GM20431 (cell line): ENCODE measurements around the gene CDKAL1.
"Not testable (repeated sequence)": the region's sequence is repeated elsewhere in the genome, so short reads cannot be mapped to it uniquely, and the experiment has no call there.

ENCODE experiments used
- in situ Hi-C: fragments of 300-500 bp; cut with MseI, MboI; formaldehyde crosslinking; loops from one replicate; pipeline ENCODE4 v1.15.0; 2020; ENCODE audit warnings: low sequenced_read_pairs; ENCODE audit not compliant: unreplicated experiment

Gene CDKAL1

DNA sequence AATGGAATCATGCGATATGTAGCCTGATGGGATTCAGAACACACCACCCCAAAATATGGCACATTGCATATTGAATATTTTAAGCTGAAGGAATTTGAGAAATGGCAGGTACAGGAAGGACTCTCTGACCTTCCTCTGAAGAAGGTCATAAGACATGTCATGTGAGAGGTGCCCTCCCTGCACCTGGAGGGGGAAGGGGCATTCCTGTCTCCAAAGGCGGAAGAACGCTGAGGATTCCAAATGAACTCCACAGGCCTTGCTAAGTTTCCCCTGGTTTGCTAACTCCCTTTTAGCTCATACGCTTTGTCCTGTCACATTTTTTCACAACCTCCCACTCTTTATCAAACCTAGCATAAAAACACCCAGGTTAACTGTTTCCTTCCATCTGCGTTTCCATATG lies 347.8 kb downstream of the CDKAL1 start:
- in situ Hi-C loops, result loop anchor here (25.0 kb wide), 1 partner anchor 705 kb away; the partner anchor contains the start of gene SOX4

DNA sequence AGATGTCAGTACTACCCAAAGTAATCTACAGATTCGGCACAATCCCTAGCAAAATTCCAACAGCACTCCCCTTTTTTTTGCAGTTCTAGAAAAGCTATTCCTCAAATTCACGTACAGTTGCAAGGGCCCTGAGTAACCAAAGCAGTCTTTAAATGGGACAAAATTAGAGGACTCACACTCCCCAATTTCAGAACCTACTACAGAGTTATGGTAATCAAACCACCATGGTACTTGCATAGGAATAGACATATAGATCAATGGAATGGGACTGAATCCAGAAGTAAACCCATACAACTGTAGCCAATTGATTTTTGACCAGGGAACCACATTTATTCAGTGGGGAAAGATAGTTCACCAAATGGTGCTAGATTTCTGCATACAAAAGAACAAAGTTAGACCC lies 350.8 kb downstream of the CDKAL1 start:
- in situ Hi-C loops, result loop anchor here (25.0 kb wide), 1 partner anchor 702 kb away; the partner anchor contains the start of gene SOX4

DNA sequence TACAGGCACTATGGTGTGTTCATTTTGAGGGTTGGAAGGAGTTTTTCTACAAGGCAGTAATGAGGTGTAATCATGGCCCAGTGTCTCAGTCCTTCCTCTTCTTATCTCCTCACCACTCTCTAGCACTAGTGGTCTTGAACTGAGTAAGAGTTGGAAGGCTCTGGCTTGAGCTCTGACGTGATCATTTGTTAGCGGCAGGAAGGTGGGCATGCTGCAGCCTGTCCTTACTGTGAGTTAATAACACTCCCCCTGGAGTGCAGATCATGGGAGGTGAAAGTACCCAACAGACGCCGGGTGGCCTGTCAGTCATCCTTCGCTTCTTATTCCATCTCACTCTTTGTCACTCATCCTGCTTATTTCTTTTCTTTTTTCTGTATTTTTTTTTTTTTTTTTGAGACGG lies 356.9 kb downstream of the CDKAL1 start:
- in situ Hi-C loops, result loop anchor here (25.0 kb wide), 1 partner anchor 696 kb away; the partner anchor contains the start of gene SOX4

DNA sequence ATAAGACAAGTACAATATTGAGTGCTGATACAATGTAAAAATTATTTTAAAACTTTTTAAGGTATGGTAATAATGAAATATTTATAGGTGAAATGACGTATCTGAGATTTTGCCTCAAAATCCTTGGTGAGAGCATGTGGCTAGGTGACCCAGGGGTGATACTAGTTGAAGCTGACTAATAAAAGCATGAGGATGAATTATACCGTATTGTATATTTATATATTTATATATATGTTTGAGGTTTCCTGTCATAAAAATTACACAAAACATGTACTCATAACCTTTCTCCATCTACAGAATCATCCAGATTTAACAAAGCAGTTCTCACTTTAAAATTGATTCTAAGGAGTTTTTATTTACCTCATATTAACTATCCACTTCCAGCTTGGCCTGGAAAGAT lies 358.1 kb downstream of the CDKAL1 start:
- in situ Hi-C loops, result loop anchor here (25.0 kb wide), 1 partner anchor 695 kb away; the partner anchor contains the start of gene SOX4

DNA sequence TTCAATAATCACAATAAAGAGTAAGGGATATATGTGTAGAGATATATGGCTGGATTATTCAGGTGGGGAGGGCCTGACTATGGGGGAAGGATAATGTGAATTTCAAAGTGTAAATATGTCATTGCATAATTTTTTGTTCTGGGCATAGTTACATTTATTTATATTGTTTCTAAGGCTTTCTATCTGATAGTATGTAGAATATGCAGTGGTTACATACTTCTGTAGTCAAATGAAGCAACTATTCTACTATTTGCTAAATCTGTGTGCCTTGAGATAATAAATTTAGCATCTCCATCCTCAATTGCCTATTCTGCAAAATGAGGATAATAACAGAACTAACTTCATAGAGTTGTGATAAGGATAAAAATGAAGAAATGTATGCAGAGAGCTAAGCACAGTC lies 359.2 kb downstream of the CDKAL1 start:
- in situ Hi-C loops, result loop anchor here (25.0 kb wide), 1 partner anchor 694 kb away; the partner anchor contains the start of gene SOX4

DNA sequence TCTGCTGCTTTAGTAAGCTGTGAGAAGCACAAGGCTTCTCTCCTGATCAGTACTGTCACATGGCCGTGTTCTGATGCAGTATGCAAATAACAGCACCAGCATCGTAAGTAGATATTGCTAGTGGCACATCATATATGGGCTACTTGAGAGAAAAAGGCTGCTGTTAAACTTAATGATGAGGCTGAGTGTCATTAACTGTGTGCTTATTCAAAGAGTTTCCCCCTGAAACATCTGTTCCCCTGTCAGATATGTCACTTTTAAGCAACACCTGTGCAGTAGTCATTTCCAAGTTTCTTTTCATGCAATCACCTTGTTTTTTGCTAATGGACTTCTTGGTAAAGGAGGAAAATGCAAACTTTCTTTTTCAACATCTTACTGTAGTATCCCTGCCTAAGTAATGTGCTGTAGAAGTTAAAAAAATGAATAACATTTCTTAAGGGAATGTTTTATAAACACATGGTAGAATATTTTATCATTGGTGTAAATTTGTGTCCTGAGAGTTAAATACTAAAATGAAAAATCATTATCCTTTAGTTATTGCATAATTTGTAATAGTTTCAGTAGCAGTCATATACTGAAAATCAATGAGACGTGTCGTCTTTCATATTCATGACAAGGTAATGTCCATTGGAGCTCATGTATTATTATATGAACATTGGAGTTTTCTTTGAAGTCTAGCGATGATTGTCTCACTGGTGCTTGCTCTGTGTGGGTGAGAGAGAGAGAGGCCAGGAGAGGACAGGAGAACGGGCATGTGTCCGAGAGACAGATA lies 366.3 kb downstream of the CDKAL1 start:
- in situ Hi-C loops, result no loop called here

DNA sequence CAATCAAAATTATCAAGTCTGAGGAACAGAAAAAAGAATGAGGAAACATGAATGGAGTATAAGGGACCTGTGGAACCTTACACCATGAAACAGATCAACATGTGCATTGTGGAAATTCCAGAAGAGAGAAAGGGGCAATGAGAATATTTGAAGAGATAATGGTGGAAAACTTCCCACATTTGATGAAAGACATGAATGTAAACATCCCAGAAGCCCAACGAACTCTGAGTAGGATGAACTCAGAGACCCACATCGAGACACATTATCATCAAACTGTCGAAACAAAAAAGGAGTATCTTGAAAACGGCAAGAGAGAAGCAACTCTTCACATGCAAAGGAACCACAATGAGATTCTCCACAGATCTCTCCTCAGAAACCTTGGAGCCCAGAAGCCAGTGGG lies 371.1 kb downstream of the CDKAL1 start:
- in situ Hi-C loops, result no loop called here

DNA sequence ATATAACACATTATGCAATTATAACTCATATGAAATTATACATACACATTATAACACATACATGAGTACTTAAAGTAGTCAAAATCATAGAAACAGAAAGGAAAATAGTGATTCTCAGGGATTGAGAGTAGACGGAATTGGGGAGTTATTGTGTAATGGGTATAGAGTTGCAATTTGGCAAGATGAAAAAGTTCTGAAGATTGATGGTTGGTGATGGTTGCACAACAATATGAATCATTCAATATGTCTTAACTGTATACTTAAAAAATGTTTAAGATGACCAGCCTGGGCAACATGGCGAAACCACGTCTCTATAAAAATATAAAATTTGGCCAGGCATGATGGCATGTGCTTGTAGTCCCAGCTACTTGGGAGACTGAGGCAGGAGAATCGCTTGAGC lies 372.7 kb downstream of the CDKAL1 start:
- in situ Hi-C loops, result no loop called here

DNA sequence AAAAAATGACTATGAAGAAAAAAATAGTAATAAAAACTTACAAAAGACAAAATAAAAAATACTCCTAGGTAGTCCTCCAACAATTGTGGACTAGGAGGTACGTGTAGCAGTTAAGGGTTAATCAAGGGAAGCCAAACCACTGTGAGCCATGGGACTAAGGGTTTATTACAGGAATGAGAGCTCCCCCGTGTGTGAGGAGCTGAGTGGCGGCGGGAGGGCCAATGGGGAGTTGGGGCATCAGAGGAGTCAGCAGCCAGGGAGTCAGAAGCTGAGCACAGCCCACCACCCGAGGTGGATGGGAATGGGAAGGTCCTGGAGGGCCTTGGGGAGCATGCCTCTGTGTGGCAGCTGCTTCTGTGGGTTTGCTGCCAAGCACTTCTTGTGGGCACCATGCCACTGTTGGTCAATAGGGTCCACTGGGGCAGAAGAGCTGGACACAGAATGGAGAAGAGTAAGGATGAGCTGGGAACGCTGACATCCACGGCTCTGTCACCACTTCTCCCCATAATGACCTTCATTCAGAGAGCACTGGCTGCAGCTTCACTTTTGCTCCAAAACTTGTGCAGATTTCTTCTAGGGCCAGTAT lies 373.3 kb downstream of the CDKAL1 start:
- in situ Hi-C loops, result no loop called here

DNA sequence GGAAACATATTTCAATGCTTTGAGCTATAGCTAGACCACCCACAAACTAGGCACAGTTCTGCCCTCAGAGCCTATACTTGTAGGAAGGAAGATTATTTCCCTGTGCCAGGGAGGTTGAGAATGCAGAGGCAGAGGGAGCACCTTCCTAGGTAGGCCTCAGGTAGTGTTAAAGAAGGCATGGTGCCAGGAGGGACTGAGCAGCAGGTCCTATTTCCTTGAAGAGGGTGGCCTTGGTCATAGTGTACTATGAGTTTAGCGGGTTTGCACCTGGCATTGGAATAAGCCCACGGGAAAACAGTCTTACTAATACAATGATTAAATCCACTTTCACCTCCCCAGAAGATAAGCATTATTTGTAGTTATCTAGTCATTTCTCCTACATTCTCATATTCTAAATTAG lies 375.4 kb downstream of the CDKAL1 start:
- in situ Hi-C loops, result no loop called here

DNA sequence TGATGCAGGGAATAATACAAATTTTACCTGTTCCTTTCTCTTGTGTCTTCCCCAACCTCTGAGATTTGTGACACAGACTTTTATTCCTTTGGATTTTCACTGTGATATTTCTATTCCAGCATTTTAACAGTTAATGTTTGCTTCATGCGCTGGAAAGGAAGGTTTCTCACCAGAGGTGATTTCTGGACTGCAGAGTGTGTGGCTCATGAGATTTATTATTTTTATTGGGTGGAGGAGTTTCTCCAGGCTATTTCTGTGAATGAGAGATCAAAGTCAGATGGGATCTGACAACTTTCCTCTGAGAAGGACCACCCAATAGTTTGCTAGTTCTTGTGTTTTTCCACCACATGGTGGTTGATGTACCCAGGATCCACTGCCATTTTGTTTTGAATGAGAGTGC lies 377.5 kb downstream of the CDKAL1 start:
- in situ Hi-C loops, result no loop called here

DNA sequence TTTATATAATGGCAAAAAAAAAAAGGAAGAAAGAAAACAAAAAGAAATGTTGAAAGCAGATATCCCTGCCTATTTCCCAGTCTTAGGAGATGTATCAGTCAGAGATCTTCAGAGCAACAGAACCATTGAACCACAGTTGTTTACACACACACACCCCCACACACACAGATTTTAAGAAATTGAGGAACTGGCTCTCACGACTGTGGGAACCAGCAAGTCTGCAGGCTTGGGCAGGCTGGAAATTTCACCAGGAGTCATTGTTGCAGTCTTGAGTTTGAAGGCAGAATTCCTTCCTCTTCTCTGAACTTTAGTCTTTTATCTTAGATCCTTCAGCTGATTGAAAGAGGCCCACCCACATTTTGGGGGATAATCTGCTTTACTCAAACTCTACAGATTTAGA lies 380.9 kb downstream of the CDKAL1 start:
- in situ Hi-C loops, result no loop called here

DNA sequence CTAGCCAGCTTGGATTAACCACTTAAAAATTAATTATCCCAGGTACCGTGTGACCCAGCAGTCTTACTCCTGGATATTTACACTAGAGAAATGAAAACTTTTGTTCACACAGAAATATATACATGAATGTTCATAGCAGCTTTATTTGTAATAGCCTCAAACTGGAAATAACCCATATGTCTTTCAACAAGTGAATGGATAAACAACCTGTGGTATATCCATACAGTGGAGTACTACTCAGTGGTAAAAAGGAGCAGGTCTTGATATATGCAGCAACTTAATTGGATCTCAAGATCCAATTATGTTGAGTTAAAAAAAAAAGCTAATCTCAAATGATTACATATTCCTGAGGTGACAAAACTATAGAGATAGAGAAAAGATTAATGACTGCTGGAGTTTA lies 381.4 kb downstream of the CDKAL1 start:
- in situ Hi-C loops, result no loop called here

DNA sequence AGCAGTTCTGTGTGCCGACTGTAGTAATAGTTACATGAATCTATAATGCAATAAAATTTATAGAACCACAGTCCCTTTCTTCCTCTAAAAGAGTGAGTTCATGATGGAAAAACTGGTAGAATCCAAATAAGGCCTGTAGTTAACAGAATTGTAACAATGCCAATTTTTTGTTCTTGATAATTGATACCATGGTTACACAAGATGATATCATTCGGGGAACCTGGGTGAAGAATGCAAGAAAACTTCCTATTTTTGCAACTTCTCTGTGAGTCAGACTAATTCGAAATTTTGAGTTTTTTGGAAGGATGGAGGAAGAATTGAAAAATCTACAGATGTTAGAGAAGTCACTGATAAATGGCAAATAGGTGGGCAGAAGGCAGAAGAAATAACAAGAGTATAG lies 381.8 kb downstream of the CDKAL1 start:
- in situ Hi-C loops, result no loop called here

DNA sequence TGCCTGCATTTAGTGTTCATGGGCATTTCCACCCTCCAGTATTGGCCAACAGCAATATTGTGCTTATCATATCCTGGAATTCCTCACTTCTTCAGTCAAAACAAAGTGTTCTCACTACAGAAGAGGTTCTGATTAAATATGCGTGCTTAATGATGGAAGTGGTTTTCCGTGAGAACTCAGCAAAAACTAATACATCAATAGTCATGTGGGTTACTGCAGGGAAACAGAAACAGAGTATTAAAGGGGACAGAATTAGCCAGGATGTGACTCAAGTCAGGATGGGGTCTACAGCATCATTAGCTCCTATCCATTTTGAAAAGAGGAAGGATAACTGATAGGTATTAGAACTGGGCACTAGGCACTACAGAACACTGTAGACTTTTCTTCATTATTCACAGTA lies 384.6 kb downstream of the CDKAL1 start:
- in situ Hi-C loops, result no loop called here

DNA sequence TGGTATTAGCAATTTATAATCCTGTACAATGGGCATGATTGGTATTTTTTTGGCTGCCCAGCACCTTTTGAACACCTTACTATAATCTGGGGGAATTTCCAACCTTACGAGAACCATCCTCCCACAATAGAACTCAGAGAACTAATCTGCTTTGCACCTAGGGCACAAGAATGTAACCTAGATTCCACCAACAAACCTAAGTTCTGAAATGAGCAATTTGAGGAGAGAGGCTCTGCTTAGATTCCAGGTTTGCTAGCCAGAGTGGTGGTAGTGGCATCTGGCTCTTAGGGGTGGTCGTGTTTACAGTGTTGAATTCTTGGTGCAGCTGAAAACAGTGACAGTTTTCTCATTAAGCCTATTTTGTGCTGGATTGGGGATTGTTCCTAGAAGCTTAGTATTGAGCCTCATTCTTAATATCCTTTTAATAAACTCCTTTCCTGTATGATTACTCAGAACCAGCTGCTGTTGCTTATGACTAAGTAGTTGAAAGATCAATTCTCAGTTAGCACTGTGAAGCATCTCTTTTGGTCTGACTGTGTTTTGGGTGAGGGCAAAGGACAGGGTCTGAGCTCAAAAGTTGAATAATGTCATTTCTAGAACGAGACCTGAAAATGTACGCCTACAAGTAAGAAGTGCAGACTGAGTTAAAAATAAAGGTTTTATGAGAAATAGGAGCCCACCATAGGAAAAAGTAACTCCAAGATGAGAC lies 385.6 kb downstream of the CDKAL1 start:
- in situ Hi-C loops, result no loop called here

DNA sequence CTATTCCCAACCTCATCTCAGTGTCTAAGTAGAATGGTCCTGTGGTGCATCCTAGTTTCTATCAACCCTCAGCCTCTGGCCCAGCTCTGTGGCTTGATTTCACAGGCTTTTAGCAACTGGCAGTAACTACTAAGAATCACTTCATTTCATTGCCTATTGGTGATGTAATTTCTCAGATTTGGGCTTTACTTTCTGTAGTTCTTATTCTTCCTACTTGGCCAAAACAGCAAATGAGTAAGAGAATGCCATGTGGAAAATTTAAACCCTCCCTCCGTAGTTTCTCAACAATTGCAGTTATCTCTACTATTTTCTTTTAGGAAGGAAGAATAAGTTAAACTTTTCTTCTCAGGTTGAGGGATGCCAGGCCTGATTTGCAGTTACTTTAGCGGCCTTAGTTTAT lies 387.3 kb downstream of the CDKAL1 start:
- in situ Hi-C loops, result no loop called here

DNA sequence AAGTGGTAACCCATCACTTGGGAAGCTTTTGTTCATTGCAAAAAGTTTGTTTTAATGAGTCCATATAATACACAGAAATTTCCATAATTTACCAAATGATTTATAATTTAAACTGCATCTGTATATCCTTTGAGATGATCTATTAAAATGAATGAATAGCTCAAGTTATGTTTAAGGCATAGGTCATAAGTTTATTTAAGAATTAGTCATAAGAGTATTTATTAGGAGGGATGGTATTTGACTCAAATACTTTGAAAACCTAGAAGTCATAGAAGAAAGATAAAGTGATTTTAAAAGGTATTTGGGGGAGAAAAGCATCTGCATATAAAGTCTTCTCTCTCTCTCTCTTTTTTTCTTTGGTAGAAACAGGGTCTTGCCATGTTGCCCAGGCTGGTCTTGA lies 388.5 kb downstream of the CDKAL1 start:
- in situ Hi-C loops, result no loop called here

DNA sequence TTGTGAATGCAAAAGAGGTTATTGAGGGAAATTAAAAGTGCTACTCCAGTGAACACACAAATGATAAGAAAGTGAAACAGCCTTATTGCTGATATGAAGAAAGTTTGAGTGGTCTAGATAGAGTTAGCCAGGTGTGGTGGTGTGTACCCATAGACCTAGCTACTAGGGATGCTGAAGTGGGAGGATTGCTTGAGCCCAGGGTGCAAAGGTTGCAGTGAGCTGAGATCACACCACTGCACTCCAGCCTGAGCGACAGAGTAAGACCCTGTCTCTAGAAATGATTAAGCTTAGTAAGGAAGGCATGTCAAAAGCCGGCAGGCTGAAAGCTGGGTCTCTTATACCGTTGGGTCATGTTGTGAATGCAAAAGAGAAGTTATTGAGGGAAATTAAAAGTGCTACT lies 389.8 kb downstream of the CDKAL1 start:
- in situ Hi-C loops, result not testable (repeated sequence)

DNA sequence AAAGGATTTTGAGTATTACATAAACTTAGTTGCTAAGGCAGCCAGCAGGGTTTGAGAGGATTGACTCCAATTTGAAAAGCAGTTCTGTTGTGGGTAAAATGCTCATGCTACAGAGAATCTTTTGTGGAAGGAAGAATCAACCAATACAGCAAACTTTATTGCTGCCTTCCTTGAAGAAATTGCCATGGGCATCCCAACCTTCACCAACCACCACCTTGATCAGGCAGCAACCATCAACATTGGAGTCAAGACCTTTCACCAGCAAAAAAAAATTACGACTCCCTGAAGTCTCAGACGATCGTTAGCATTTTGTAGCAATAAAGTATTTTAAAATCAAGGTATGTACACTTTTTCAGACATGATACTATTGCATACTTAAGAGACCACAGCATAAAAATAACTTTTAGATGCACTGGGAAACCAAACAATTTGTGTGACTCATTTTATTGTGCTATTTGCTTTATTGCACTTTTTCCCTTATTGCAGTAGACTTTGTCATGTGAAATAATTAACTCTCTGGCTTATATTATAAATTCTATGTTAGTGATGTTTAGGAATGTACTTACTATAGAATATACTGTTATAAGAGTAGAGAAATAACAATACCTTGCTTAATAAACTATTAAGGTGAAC lies 390.8 kb downstream of the CDKAL1 start:
- in situ Hi-C loops, result no loop called here
